Sigmoid colon (tissue), 7 donors: ENCODE results near the gene CAMTA1. TPM values are rescaled to one million over a fixed set of nuclear protein-coding genes. Genes with fewer than 3 reads are reported as not detected.
"Not testable (repeated sequence)": the region's sequence is repeated elsewhere in the genome, so short reads cannot be mapped to it uniquely, and the experiment has no call there.

Experiments
- DNase-seq: peaks from one replicate; pipeline ENCODE4 v3.0.0-alpha.2; 2019
- H3K27ac ChIP-seq, 4 donors: fragments of 200-600 bp; sonication (generic); one replicate each; pipeline ENCODE4 v1.5.1; 2016 to 2019; ENCODE audit warnings: mild to moderate bottlenecking in 1 of 4
- H3K27me3 ChIP-seq, 3 donors: fragments of 200-600 bp; sonication (generic); one replicate each; pipeline ENCODE4 v1.5.1; 2019; ENCODE audit warnings: mild to moderate bottlenecking in 1 of 3
- H3K36me3 ChIP-seq, 4 donors: fragments of 200-600 bp; sonication (generic); one replicate each; pipeline ENCODE4 v1.5.1; 2016 to 2019
- H3K4me1 ChIP-seq, 4 donors: fragments of 200-600 bp; sonication (generic); one replicate each; pipeline ENCODE4 v1.5.1; 2017 to 2019
- H3K4me3 ChIP-seq, 4 donors: fragments of 200-600 bp; sonication (generic); one replicate each; pipeline ENCODE4 v1.5.1; 2017 to 2019; ENCODE audit warnings: mild to moderate bottlenecking in 2 of 4, moderate library complexity in 1 of 4
- H3K9me3 ChIP-seq, 4 donors: fragments of 200-600 bp in 3 of 4; sonication (generic) in 3 of 4; one replicate each; pipeline versions ENCODE4 v1.5.1 to v1.6.1; 2013 to 2019
- CTCF ChIP-seq, 4 experiments: fragments of 450-650 bp in 3 of 4; fragments of 200-600 bp in 1 of 4; IDR thresholded peaks; one replicate each; pipeline ENCODE4 v1.5.1; 2016 to 2019; ENCODE audit warnings: antibody characterized with exemption in 4 of 4, mild to moderate bottlenecking in 3 of 4, moderate library complexity in 2 of 4
- EP300 ChIP-seq, 4 donors: sonication (generic); formaldehyde crosslinking; IDR thresholded peaks; one replicate each; pipeline ENCODE4 v1.6.1; 2017; ENCODE audit warnings: antibody characterized with exemption in 4 of 4
- POLR2A ChIP-seq, 2 donors: fragments of 450-650 bp; IDR thresholded peaks; one replicate each; pipeline ENCODE4 v1.6.1; 2016; ENCODE audit warnings: antibody characterized with exemption in 2 of 2, mild to moderate bottlenecking in 2 of 2, moderate library complexity in 2 of 2
- POLR2AphosphoS5 ChIP-seq, 4 donors: sonication (generic); formaldehyde crosslinking; IDR thresholded peaks; one replicate each; pipeline ENCODE4 v1.6.1; 2017; ENCODE audit warnings: antibody characterized with exemption in 4 of 4
- WGBS, 2 donors: extraction: QIAGEN DNeasy Blood & Tissue Kit; methylation state at CpG; one replicate each; pipeline ENCODE4 v1.1.7; 2013; 5-methylcytosine and 5-hydroxymethylcytosine counted together
- intact Hi-C: fragments of 100-400 bp; cut with DNase I; formaldehyde crosslinking; loops from one replicate; pipeline ENCODE4 v1.15.1; 2023
- polyA plus RNA-seq, 3 donors: library from polyadenylated mRNA; stranded (reverse); fragments of 200-250 nt; gene quantifications; one replicate each; pipeline ENCODE4 v1.2.3, GENCODE V29; 2013
- total RNA-seq, 4 donors: library from RNA; depleted of rRNA; stranded (reverse); fragments of >200 nt; gene quantifications; one replicate each; pipeline ENCODE4 v1.1.0, GENCODE V29; 2016
- donor health status: healthy with polysubstance abuse.
- donor health status: Bipolar disorder and iron deficiency.
- donor health status: healthy.

Gene CAMTA1
- total and polyA plus RNA-seq, 7 donors, result 97.9 to 196 (median 177) TPM

GRCh38 chr1:7686301-7686850, 901.1 kb downstream of the CAMTA1 start:
- Histone ChIP-seq H3K4me3 (no peak overlapping the region), H3K36me3 (no peaks in the 10 kb centered on the region), H3K27me3 (peaks cover 0 to 13% (median 0%) of the 10 kb centered on the region in 3 donors), H3K9me3 (no peaks in the 10 kb centered on the region), H3K4me1 (no peaks in the 10 kb centered on the region), H3K27ac (no peak overlapping the region)
- 81 to 82% methylated on average over 16 of the region's 16 CpGs for WGBS, 2 donors
- intact Hi-C loops, result no loop called here
- TF ChIP-seq POLR2AphosphoS5 (IDR thresholded peaks at IDR 0.05) (no peak), EP300 (IDR thresholded peaks at IDR 0.05) (no peak), POLR2A (IDR thresholded peaks at IDR 0.05) (no peak), CTCF (IDR thresholded peaks at IDR 0.05) (no peak)
- no peak for DNase-seq

- no peak overlapping the region for H3K4me3 ChIP-seq
- peaks cover 0 to 13% (median 0%) of the 10 kb centered on the region in 3 donors for H3K27me3 ChIP-seq
- no peaks in the 10 kb centered on the region for H3K4me1 ChIP-seq
- intact Hi-C loops, result no loop called here
- no peak overlapping the region for H3K27ac ChIP-seq
- WGBS, 2 donors, result 83 to 85% methylated on average over 9 of the region's 9 CpGs
- no peak for DNase-seq
- TF ChIP-seq POLR2AphosphoS5 (IDR thresholded peaks at IDR 0.05) (no peak), POLR2A (IDR thresholded peaks at IDR 0.05) (no peak), CTCF (IDR thresholded peaks at IDR 0.05) (no peak), EP300 (IDR thresholded peaks at IDR 0.05) (no peak)
- no peaks in the 10 kb centered on the region for H3K36me3 ChIP-seq
- no peaks in the 10 kb centered on the region for H3K9me3 ChIP-seq
Observed at GRCh38 chr1:7687411-7687810, 902.2 kb downstream of the CAMTA1 start.

- H3K27me3 ChIP-seq, result peaks cover 0 to 13% (median 0%) of the 10 kb centered on the region in 3 donors
- H3K36me3 ChIP-seq, result no peaks in the 10 kb centered on the region
- no peak for DNase-seq
- intact Hi-C loops, result no loop called here
- no peak overlapping the region for H3K27ac ChIP-seq
- TF ChIP-seq POLR2AphosphoS5 (IDR thresholded peaks at IDR 0.05) (no peak), POLR2A (IDR thresholded peaks at IDR 0.05) (no peak), CTCF (IDR thresholded peaks at IDR 0.05) (no peak), EP300 (IDR thresholded peaks at IDR 0.05) (no peak)
- peaks cover 0 to 4% (median 0%) of the 10 kb centered on the region in 4 donors for H3K9me3 ChIP-seq
- WGBS, 2 donors, result 42 to 68% methylated on average over 1 of the region's 1 CpG
- H3K4me3 ChIP-seq, result no peak overlapping the region
- no peaks in the 10 kb centered on the region for H3K4me1 ChIP-seq
Observed at GRCh38 chr1:7688659-7689058, 903.4 kb downstream of the CAMTA1 start.

- DNase-seq, H3K9me3 ChIP-seq, H3K27ac ChIP-seq, intact Hi-C loops, H3K4me3 ChIP-seq, H3K36me3 ChIP-seq, H3K4me1 ChIP-seq: not testable (repeated sequence)
- WGBS, 2 donors, result 48 to 69% methylated on average over 4 of the region's 4 CpGs
- peaks cover 0 to 13% (median 0%) of the 10 kb centered on the region in 3 donors for H3K27me3 ChIP-seq
Observed at GRCh38 chr1:7689307-7689706, 904.1 kb downstream of the CAMTA1 start.

GRCh38 chr1:7690076-7690475, 904.8 kb downstream of the CAMTA1 start:
- no peak overlapping the region for H3K4me3 ChIP-seq
- no peak overlapping the region for H3K27ac ChIP-seq
- WGBS, 2 donors, result 92 to 93% methylated on average over 10 of the region's 10 CpGs
- no peaks in the 10 kb centered on the region for H3K36me3 ChIP-seq
- no peak for DNase-seq
- peaks cover 0 to 13% (median 0%) of the 10 kb centered on the region in 3 donors for H3K27me3 ChIP-seq
- intact Hi-C loops, result no loop called here
- TF ChIP-seq EP300 (IDR thresholded peaks at IDR 0.05) (no peak), CTCF (IDR thresholded peaks at IDR 0.05) (no peak), POLR2A (IDR thresholded peaks at IDR 0.05) (no peak), POLR2AphosphoS5 (IDR thresholded peaks at IDR 0.05) (no peak)
- peaks cover 0 to 4% (median 0%) of the 10 kb centered on the region in 4 donors for H3K9me3 ChIP-seq
- H3K4me1 ChIP-seq, result no peaks in the 10 kb centered on the region
